HepG2 (cell line): ENCODE results near the gene TTBK2. TPM values are rescaled to one million over a fixed set of nuclear protein-coding genes. Genes with fewer than 3 reads are reported as not detected.

Source experiments
- ATAC-seq: fragments of 200-7000 bp; cut with Tn5 transposase; 3 replicates; pipeline ENCODE4 v1.9.1; 2020; ENCODE audit warnings: mild to moderate bottlenecking, moderate library complexity
- BruUV-seq: library from RNA; stranded (reverse); fragments of 400-500 nt; replicated peaks from 2 replicates; lab custom pipeline; 2021; lab: Mats Ljungman, UMichigan
- CTCF ChIA-PET: fragments of 300-600 bp; formaldehyde crosslinking; extraction: SDS; loops from one replicate; lab custom pipeline; 2021; ENCODE audit warnings: low total read pairs, inconsistent platforms, low intra/inter-chr PET ratio; lab: Yijun Ruan, JAX
- POLR2A ChIA-PET: fragments of 350-600 bp; sonication (Branson Sonifier 250); formaldehyde crosslinking; loops from one replicate; lab custom pipeline; 2020; ENCODE audit warnings: antibody characterized with exemption, inconsistent platforms; lab: Yijun Ruan, JAX
- DNase-seq: peaks from one replicate; pipeline ENCODE4 v3.0.0-alpha.2; 2015; ENCODE audit warnings: low spot score
- FAIRE-seq: peaks from 3 replicates; lab custom pipeline; 2011; peaks lifted over from hg19 to GRCh38; lab: Jason Lieb, UNC
- H2AFZ ChIP-seq: one replicate; pipeline ENCODE4 v1.6.1; 2011; ENCODE audit warnings: low read length, inconsistent platforms
- H3K27ac ChIP-seq: fragments of 300-600 bp; 3 replicates; pipeline ENCODE4 v1.8.0; 2011; ENCODE audit warnings: mixed run types, mild to moderate bottlenecking, mixed read lengths, low read length, inconsistent platforms; ENCODE audit not compliant: insufficient read depth; ENCODE audit errors: extremely low read length
- H3K27me3 ChIP-seq, 2 experiments: fragments of 200-600 bp in 1 of 2; 2 replicates in 1 of 2; 3 replicates in 1 of 2; pipeline versions ENCODE4 v1.6.0 to v1.8.0; 2011; ENCODE audit warnings: low read length in 2 of 2, mild to moderate bottlenecking in 2 of 2, moderate library complexity in 2 of 2, inconsistent platforms in 1 of 2; ENCODE audit not compliant: insufficient read depth in 2 of 2, control insufficient read depth in 1 of 2
- H3K36me3 ChIP-seq, 2 experiments: fragments of 200-600 bp in 1 of 2; replicated peaks in 1 of 2; 2 replicates in 1 of 2; 3 replicates in 1 of 2; pipeline versions ENCODE4 v1.5.1 to v1.8.0; 2011; ENCODE audit warnings: low read length in 2 of 2, inconsistent platforms in 1 of 2; ENCODE audit not compliant: insufficient read depth in 2 of 2, control insufficient read depth in 1 of 2
- H3K4me1 ChIP-seq: 2 replicates; pipeline ENCODE4 v1.5.1; 2012; ENCODE audit warnings: low read length, inconsistent platforms; ENCODE audit not compliant: insufficient read depth
- H3K4me2 ChIP-seq: 2 replicates; pipeline ENCODE4 v1.6.0; 2011; ENCODE audit warnings: low read depth, low read length, inconsistent platforms
- H3K4me3 ChIP-seq, 3 experiments: fragments of 200-600 bp in 1 of 3; sonication (generic), shearing (Covaris generic) in 1 of 3; replicated peaks in 1 of 3; 2 replicates each; pipeline ENCODE4 v1.5.1; 2011 to 2016; ENCODE audit warnings: low read length in 3 of 3, inconsistent platforms in 2 of 3, low read depth in 2 of 3, mild to moderate bottlenecking in 2 of 3, control low read depth in 1 of 3, mixed read lengths in 1 of 3; ENCODE audit not compliant: insufficient read depth in 1 of 3
- H3K79me2 ChIP-seq: one replicate; pipeline ENCODE4 v1.6.1; 2011; ENCODE audit warnings: low read length, inconsistent platforms; ENCODE audit not compliant: insufficient read depth
- H3K9ac ChIP-seq: 2 replicates; pipeline ENCODE4 v1.6.0; 2011; ENCODE audit warnings: mild to moderate bottlenecking, low read depth, low read length, inconsistent platforms; ENCODE audit not compliant: insufficient read depth
- H3K9me3 ChIP-seq: 2 replicates; pipeline ENCODE4 v1.5.1; 2012; ENCODE audit warnings: mild to moderate bottlenecking, low read length
- H4K20me1 ChIP-seq: 2 replicates; pipeline ENCODE4 v1.6.0; 2011; ENCODE audit warnings: inconsistent platforms, mild to moderate bottlenecking, low read length, moderate library complexity; ENCODE audit not compliant: insufficient read depth
- AGO1 ChIP-seq: fragments of 200-400 bp; formaldehyde crosslinking; IDR thresholded peaks from 2 replicates; pipeline ENCODE4 v1.6.1; 2017; ENCODE audit warnings: mild to moderate bottlenecking, low read depth, low read length, moderate library complexity; ENCODE audit not compliant: poor library complexity, severe bottlenecking
- HDAC2 ChIP-seq: sonication (generic); formaldehyde crosslinking; IDR thresholded peaks from 2 replicates; pipeline ENCODE4 v1.4.0; 2020; ENCODE audit warnings: missing genetic modification reagents
- MIXL1 ChIP-seq: IDR thresholded peaks from 2 replicates; pipeline ENCODE4 v1.6.1; 2016
- NFKB2 ChIP-seq: sonication (generic); formaldehyde crosslinking; IDR thresholded peaks from 2 replicates; pipeline ENCODE4 v1.4.0; 2020; ENCODE audit warnings: missing genetic modification reagents, borderline replicate concordance
- ZBTB1 ChIP-seq: sonication (generic); formaldehyde crosslinking; IDR thresholded peaks from 2 replicates; pipeline ENCODE4 v1.4.0; 2020; ENCODE audit warnings: missing genetic modification reagents, borderline replicate concordance
- ZNF432 ChIP-seq: sonication (generic); formaldehyde crosslinking; IDR thresholded peaks from 2 replicates; pipeline ENCODE4 v1.5.0; 2020; ENCODE audit warnings: missing genetic modification reagents, mild to moderate bottlenecking, borderline replicate concordance
- ZNF451 ChIP-seq: sonication (generic); formaldehyde crosslinking; IDR thresholded peaks from 2 replicates; pipeline ENCODE4 v1.5.0; 2020; ENCODE audit warnings: mild to moderate bottlenecking, missing genetic modification reagents
- ZNF761 ChIP-seq: sonication (generic); formaldehyde crosslinking; conservative IDR thresholded peaks from 2 replicates; pipeline ENCODE4 v1.4.0; 2020; ENCODE audit warnings: mild to moderate bottlenecking, missing genetic modification reagents
- WGBS: methylation state at CpG from one replicate; pipeline ENCODE4 v1.1.6; 2017; ENCODE audit warnings: low lambda C conversion rate; 5-methylcytosine and 5-hydroxymethylcytosine counted together
- in situ Hi-C: cut with HindIII; loops from 2 replicates; pipeline ENCODE4 v1.10.0; 2017; ENCODE audit warnings: low pct_unique_long_range_greater_than_20kb; ENCODE audit not compliant: extremely low pct_ligation_motif_present
- intact Hi-C: fragments of 100-400 bp; cut with micrococcal nuclease; formaldehyde crosslinking; loops from one replicate; pipeline ENCODE4 v1.10.0; 2022; ENCODE audit not compliant: unreplicated experiment
- polyA plus RNA-seq, 8 experiments: library from polyadenylated mRNA; depleted of rRNA in 3 of 8; stranded (reverse) in 7 of 8; unstranded in 1 of 8; fragments of >200 nt; fragmentation: Illumina TruSeq in 4 of 8; extraction: Trizol in 4 of 8; gene quantifications; 2 replicates each; pipeline versions ENCODE4 v1.2.1 to v1.2.3, GENCODE V29; 2011 to 2016; ENCODE audit warnings: low read depth in 4 of 8, missing spikeins in 1 of 8, mixed read lengths in 1 of 8; ENCODE audit not compliant: insufficient read depth in 1 of 8
- total RNA-seq, 5 experiments: library from RNA; depleted of rRNA; stranded (reverse); fragments of >200 nt; fragmentation: Illumina TruSeq; extraction: Trizol; gene quantifications; 2 replicates each; pipeline ENCODE4 v1.2.3, GENCODE V29; 2016; ENCODE audit warnings: low read depth in 1 of 5
- TF ChIP-seq, protein P1 (sequence below): sonication (generic); formaldehyde crosslinking; IDR thresholded peaks from 2 replicates; pipeline ENCODE4 v1.8.0; 2022; ENCODE audit warnings: missing genetic modification reagents, mild to moderate bottlenecking, moderate library complexity, borderline replicate concordance
- TF ChIP-seq, protein P2 (sequence below): sonication (generic); formaldehyde crosslinking; IDR thresholded peaks from 2 replicates; pipeline ENCODE4 v1.4.0; 2020; ENCODE audit warnings: mild to moderate bottlenecking, missing genetic modification reagents
- TF ChIP-seq, protein P3 (sequence below): IDR thresholded peaks from 2 replicates; pipeline ENCODE4 v1.6.1; 2012; ENCODE audit warnings: inconsistent platforms
- TF ChIP-seq, protein P4 (sequence below): sonication (generic); formaldehyde crosslinking; IDR thresholded peaks from 2 replicates; pipeline ENCODE4 v1.5.1; 2020; ENCODE audit warnings: missing genetic modification reagents, mild to moderate bottlenecking, borderline replicate concordance
- TF ChIP-seq, protein P5 (sequence below): sonication (generic); formaldehyde crosslinking; IDR thresholded peaks from one replicate; pipeline ENCODE4 v1.5.1; 2020; ENCODE audit warnings: mild to moderate bottlenecking, missing genetic modification reagents; ENCODE audit errors: not compliant biosample characterization

TTBK2 gene
- total and polyA plus RNA-seq, 2 of the 13 experiments (the other 11 are each of a cell fraction or from before 2014, with no cell fraction given), result 5.1 to 7.4 TPM

DNA sequence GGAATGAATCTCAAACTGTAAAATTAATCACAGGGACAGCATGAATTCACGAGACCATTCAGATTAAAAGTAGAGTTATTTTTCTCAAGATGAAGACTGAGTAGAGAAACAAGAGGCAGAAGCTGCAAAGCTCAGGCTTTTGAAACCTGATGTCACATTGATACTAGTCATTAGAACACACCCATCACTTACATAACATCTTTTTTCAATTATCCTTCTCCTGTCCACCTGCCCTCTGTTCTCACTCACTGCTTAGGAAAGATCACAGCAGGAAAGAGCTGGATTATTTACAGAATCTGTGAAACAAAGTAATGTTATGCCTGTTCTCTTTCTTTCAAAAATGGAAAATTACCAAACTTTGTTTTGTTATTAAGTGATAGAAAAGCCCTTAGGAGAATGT lies 111.7 kb downstream of the TTBK2 start:
- no peaks in the 10 kb centered on the region for H3K27me3 ChIP-seq
- H3K36me3 ChIP-seq, result no peaks in the 10 kb centered on the region
- DNase-seq, result no peak
- no peak overlapping the region for H3K27ac ChIP-seq
- FAIRE-seq, result no peak
- H3K4me3 ChIP-seq, result no peak overlapping the region
- H2AFZ ChIP-seq, result no peak overlapping the region
- no peaks in the 10 kb centered on the region for H4K20me1 ChIP-seq
- CTCF ChIA-PET, result no interaction called here
- no peak overlapping the region for H3K4me2 ChIP-seq
- BruUV-seq, result no TSS peak
- no peak for ATAC-seq
- H3K79me2 ChIP-seq, result no peaks in the 10 kb centered on the region
- in situ Hi-C loops (loop anchor here (10.0 kb wide), 1 partner anchor 116 kb away; the partner anchor contains the start of gene TTBK2), intact Hi-C loops (no loop called here)
- POLR2A ChIA-PET, result no interaction called here
- 93% methylated on average over 1 of the region's 1 CpG for WGBS
- H3K4me1 ChIP-seq, result no peaks in the 10 kb centered on the region
- TF ChIP-seq ZNF761 (CRISPR knock-in tag), result no peak
- TF ChIP-seq, protein P1, sequence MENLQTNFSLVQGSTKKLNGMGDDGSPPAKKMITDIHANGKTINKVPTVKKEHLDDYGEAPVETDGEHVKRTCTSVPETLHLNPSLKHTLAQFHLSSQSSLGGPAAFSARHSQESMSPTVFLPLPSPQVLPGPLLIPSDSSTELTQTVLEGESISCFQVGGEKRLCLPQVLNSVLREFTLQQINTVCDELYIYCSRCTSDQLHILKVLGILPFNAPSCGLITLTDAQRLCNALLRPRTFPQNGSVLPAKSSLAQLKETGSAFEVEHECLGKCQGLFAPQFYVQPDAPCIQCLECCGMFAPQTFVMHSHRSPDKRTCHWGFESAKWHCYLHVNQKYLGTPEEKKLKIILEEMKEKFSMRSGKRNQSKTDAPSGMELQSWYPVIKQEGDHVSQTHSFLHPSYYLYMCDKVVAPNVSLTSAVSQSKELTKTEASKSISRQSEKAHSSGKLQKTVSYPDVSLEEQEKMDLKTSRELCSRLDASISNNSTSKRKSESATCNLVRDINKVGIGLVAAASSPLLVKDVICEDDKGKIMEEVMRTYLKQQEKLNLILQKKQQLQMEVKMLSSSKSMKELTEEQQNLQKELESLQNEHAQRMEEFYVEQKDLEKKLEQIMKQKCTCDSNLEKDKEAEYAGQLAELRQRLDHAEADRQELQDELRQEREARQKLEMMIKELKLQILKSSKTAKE, result no peak
- TF ChIP-seq, protein P2, sequence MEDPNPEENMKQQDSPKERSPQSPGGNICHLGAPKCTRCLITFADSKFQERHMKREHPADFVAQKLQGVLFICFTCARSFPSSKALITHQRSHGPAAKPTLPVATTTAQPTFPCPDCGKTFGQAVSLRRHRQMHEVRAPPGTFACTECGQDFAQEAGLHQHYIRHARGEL (CRISPR knock-in tag), result no peak
- no peak for TF ChIP-seq HDAC2
- TF ChIP-seq ZNF432, result no peak
- TF ChIP-seq MIXL1 (CRISPR knock-in tag), result no peak
- TF ChIP-seq, protein P3, sequence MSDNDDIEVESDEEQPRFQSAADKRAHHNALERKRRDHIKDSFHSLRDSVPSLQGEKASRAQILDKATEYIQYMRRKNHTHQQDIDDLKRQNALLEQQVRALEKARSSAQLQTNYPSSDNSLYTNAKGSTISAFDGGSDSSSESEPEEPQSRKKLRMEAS, result no peak
- TF ChIP-seq, protein P4, sequence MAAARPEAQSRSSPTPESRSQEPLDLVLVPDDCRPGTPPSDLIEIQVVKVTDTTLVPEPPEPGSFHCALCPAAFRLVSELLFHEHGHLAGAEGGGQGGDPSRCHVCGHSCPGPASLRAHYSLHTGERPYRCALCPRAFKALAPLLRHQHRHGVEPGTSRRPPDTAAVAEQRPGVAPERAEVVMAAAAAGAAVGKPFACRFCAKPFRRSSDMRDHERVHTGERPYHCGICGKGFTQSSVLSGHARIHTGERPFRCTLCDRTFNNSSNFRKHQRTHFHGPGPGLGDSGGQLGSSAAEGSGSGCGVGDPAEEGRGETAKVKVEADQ (CRISPR knock-in tag), result no peak
- TF ChIP-seq NFKB2, result no peak
- no peak for TF ChIP-seq AGO1
- TF ChIP-seq, protein P5, sequence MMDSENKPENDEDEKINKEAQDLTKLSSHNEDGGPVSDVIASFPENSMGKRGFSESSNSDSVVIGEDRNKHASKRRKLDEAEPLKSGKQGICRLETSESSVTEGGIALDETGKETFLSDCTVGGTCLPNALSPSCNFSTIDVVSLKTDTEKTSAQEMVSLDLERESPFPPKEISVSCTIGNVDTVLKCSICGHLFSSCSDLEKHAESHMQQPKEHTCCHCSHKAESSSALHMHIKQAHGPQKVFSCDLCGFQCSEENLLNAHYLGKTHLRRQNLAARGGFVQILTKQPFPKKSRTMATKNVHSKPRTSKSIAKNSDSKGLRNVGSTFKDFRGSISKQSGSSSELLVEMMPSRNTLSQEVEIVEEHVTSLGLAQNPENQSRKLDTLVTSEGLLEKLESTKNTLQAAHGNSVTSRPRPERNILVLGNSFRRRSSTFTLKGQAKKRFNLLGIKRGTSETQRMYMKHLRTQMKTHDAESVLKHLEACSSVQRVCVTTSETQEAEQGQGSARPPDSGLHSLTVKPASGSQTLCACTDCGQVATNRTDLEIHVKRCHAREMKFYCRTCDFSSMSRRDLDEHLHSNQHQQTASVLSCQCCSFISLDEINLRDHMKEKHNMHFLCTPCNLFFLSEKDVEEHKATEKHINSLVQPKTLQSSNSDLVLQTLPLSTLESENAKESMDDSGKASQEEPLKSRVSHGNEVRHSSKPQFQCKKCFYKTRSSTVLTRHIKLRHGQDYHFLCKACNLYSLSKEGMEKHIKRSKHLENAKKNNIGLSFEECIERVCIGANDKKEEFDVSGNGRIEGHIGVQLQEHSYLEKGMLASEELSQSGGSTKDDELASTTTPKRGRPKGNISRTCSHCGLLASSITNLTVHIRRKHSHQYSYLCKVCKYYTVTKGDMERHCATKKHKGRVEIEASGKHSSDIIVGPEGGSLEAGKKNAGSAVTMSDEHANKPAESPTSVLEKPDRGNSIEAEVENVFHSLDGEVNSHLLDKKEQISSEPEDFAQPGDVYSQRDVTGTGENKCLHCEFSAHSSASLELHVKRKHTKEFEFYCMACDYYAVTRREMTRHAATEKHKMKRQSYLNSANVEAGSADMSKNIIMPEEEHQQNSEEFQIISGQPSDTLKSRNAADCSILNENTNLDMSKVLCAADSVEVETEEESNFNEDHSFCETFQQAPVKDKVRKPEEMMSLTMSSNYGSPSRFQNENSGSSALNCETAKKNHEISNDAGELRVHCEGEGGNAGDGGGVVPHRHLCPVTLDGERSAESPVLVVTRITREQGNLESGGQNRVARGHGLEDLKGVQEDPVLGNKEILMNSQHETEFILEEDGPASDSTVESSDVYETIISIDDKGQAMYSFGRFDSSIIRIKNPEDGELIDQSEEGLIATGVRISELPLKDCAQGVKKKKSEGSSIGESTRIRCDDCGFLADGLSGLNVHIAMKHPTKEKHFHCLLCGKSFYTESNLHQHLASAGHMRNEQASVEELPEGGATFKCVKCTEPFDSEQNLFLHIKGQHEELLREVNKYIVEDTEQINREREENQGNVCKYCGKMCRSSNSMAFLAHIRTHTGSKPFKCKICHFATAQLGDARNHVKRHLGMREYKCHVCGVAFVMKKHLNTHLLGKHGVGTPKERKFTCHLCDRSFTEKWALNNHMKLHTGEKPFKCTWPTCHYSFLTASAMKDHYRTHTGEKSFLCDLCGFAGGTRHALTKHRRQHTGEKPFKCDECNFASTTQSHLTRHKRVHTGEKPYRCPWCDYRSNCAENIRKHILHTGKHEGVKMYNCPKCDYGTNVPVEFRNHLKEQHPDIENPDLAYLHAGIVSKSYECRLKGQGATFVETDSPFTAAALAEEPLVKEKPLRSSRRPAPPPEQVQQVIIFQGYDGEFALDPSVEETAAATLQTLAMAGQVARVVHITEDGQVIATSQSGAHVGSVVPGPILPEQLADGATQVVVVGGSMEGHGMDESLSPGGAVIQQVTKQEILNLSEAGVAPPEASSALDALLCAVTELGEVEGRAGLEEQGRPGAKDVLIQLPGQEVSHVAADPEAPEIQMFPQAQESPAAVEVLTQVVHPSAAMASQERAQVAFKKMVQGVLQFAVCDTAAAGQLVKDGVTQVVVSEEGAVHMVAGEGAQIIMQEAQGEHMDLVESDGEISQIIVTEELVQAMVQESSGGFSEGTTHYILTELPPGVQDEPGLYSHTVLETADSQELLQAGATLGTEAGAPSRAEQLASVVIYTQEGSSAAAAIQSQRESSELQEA (CRISPR knock-in tag), result no peak
- TF ChIP-seq ZBTB1, result no peak
- TF ChIP-seq ZNF451 (CRISPR knock-in tag), result no peak
- no peak overlapping the region for H3K9ac ChIP-seq
- H3K9me3 ChIP-seq, result no peaks in the 10 kb centered on the region
